OCI-LY7 (cell line): ENCODE results near the gene RGMB.

Experiments used
- CTCF ChIP-seq: fragments of 200-600 bp; sonication (generic); conservative IDR thresholded peaks from 2 replicates; pipeline ENCODE4 v1.5.1; 2014; ENCODE audit warnings: mild to moderate bottlenecking, antibody characterized with exemption, low read length, moderate library complexity, mixed read lengths
- EZH2phosphoT487 ChIP-seq: fragments of 200-600 bp; sonication (generic); IDR thresholded peaks from 2 replicates; pipeline ENCODE4 v1.6.1; 2018; ENCODE audit warnings: low read depth, borderline replicate concordance, mild to moderate bottlenecking, mixed run types, antibody characterized with exemption, low read length, moderate library complexity, mixed read lengths

DNA sequence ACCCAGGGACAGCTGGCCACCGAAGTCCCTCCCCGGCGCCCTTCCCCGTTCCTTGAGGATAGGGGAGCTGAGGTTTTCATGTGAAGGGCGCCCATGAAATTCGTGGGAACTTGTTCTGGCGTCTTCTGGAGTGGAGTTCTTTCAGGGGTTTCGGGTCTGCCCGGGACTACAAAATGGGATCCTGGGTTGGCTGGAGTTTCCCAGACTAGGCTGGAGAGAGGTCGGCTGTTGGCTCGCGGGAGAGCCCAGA lies 3.6 kb upstream of the RGMB start:
- TF ChIP-seq CTCF = no peak
- no peak for TF ChIP-seq EZH2phosphoT487
